Measurements from ENCODE around the gene SDR42E1.

DNA sequence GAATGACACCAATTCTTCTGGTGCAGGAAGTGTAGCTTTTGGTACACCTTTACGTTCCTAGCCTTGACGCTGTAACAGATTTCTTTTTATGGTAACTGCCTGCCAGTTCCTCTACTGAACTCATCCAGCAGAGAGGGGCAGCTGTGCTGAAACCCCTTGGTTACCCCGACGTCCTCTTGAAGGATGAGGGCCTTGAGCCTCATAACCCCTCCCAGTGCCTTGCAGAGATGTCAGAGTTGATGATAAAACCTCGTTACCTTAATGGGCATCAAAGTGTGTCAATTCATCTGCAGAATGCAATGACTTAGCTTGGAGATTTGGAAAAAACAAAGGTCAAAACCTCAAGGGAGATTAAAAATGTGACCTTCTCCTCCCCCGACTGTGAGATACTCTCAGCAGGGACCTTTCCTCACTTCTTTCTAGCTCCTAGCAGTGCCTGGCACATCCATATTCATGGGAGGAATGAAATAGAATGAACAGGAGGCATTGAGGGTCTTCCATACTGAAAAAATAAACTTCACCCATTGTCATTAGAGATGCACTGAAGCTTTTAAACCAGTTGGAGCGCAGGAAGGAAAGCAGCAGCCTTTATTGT lies 69.2 kb downstream of the SDR42E1 start:
- TF ChIP-seq, protein P1, sequence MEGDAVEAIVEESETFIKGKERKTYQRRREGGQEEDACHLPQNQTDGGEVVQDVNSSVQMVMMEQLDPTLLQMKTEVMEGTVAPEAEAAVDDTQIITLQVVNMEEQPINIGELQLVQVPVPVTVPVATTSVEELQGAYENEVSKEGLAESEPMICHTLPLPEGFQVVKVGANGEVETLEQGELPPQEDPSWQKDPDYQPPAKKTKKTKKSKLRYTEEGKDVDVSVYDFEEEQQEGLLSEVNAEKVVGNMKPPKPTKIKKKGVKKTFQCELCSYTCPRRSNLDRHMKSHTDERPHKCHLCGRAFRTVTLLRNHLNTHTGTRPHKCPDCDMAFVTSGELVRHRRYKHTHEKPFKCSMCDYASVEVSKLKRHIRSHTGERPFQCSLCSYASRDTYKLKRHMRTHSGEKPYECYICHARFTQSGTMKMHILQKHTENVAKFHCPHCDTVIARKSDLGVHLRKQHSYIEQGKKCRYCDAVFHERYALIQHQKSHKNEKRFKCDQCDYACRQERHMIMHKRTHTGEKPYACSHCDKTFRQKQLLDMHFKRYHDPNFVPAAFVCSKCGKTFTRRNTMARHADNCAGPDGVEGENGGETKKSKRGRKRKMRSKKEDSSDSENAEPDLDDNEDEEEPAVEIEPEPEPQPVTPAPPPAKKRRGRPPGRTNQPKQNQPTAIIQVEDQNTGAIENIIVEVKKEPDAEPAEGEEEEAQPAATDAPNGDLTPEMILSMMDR (IDR thresholded peaks at IDR 0.05): no peak
- no peak for TF ChIP-seq POLR2A (IDR thresholded peaks at IDR 0.05)
